ENCODE results near the gene NRG4. TPM values are rescaled to one million over a fixed set of nuclear protein-coding genes. Genes with fewer than 3 reads are reported as not detected.
"Not testable (repeated sequence)": the region's sequence is repeated elsewhere in the genome, so short reads cannot be mapped to it uniquely, and the experiment has no call there.

Gene NRG4, protein sequence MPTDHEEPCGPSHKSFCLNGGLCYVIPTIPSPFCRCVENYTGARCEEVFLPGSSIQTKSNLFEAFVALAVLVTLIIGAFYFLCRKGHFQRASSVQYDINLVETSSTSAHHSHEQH
- not detected for total RNA-seq

DNA sequence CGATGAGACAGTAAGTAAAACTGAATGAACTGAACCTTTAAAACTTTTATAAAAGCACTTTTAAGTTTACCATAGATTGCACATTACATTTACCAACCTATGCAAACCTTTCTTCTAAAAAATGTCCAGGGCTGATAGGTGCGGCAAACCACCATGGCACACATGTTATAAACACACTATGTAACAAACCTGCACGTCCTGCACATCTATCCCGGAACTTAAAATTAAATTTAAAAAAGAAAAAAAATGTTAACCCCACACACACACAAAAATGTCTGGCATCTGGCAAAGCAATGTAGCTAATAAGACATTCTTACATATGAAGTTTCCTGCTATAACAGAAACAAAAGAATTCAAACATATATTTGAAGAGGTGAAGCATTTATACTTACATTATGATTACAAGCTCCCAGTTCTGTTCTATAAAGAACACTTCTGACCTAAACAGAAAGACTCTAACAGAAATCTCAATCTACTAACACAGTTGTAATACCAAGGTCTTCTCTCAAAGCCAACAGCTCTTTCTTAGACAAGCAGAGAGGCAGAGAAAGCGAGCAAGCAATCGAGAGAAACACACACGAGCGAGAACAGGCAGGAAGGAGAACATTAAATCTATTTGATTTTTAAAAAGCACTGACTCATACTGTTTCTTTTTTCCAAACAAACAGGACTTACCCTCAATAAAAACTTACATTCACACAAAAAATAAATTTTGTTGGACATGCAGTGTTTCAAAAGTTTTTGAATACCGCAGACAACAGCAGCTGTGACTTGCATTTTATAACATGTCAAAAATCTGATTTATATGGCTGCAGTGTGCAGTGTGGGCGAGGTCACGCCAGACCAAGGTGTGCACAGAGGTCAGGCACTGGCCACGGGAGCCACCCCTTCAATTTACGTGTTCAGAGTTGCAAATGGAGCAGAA lies at the start of gene NRG4:
NRG4 (minus strand) TSS at position 798 of the 925 bp plus-strand sequence. CDS start 1,194 bp downstream, outside the sequence.
- H3K27ac Mint-ChIP-seq: no peak within 1 kb of the TSS
- no peaks in the 10 kb centered on the region for H3K9me3 Mint-ChIP-seq
- DNase-seq: no peak
- H3K27me3 Mint-ChIP-seq: peaks cover 54% of the 10 kb centered on the region
- no peaks in the 10 kb centered on the region for H3K36me3 Mint-ChIP-seq (ENCODE audit: low read depth)
- CTCF ChIA-PET: no interaction called here
- no peak within 1 kb of the TSS for H3K4me3 Mint-ChIP-seq
- peaks cover 2% of the 10 kb centered on the region for H3K4me1 Mint-ChIP-seq
- POLR2A ChIA-PET: no interaction called here

DNA sequence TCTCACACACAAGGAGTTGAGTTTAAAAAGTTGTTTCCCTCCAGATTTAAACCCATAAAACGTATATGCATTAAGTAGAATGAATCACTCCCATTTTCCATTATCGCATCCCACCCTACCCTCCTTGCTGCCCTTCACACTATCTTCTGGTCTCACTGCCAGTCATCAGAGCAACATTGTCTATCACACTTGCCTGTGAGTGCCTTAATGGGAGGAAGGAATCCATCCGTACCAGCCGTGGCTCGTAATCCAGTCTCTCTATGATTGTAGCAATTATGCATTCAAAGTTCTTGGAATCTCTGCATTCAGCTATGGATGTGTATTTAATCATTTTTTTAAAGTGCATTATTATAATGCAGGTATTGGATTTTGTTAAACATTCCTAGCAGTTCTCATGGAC lies 49.5 kb upstream of the NRG4 start:
- H3K4me3 Mint-ChIP-seq: no peak overlapping the region
- H3K9me3 Mint-ChIP-seq: no peaks in the 10 kb centered on the region
- CTCF ChIA-PET: interaction anchor here (0.6 to 7.5 kb wide), 4 partner anchors 14 to 1995 kb away, joined by 3 to 186 read pairs (median 4); no protein-coding TSS in a partner anchor
- no peak overlapping the region for H3K27ac Mint-ChIP-seq
- H3K4me1 Mint-ChIP-seq: peaks cover 45% of the 10 kb centered on the region
- no peak for DNase-seq
- peaks cover 78% of the 10 kb centered on the region for H3K27me3 Mint-ChIP-seq
- POLR2A ChIA-PET: no interaction called here
- H3K36me3 Mint-ChIP-seq (ENCODE audit: low read depth): no peaks in the 10 kb centered on the region

DNA sequence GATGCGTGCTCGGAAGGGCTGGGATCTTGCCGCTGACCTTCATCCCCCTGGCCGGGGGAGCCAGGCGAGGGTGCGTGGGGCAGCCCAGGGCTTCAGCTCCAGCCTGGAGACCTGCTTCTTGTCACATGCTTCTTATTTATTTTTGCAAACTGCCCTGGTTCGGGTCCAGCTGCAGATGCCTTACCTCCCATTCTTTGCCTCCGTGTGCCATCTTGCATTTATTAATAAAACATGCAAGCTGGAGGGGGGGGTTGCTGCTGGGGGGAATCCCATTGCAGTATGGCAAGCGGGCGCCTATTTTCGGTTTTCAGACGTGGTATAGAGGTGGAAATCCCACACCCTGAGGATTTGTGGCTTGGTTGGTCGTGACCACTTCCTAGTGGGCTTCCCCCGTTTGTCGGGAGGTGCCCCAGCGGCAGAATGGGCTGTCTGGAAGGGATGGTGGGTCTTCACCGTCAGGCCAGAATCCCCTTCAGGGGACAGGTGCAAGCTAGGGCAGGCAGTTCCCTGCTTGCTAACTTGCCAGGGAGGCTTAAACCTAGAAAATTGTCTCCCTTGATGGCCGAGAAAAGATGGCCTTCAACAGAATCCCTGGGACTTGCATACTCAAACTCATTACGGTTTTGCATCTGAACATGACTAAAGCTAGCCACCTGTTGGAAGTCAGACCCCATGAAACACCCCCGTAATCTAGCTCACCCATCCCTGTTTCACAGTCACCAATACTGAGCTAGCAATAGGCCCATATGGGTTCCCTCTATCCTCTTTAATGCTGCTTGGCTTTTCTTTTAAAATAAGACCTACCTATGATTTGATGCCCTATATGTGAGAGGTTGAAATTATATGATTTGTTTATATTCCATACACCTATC lies 48.1 kb upstream of the NRG4 start:
- H3K4me1 Mint-ChIP-seq: peaks cover 39% of the 10 kb centered on the region
- ChIA-PET POLR2A (interaction anchor here (1.9 kb wide), 1 partner anchor 78 kb away, joined by 7 read pairs; no protein-coding TSS in a partner anchor), CTCF (interaction anchor here (0.6 to 7.5 kb wide), 8 partner anchors 12 to 1472 kb away, joined by 3 to 186 read pairs (median 3); no protein-coding TSS in a partner anchor)
- no peak overlapping the region for H3K27ac Mint-ChIP-seq
- H3K36me3 Mint-ChIP-seq (ENCODE audit: low read depth): no peaks in the 10 kb centered on the region
- peak; percentile 28 for DNase-seq
- peaks cover 80% of the 10 kb centered on the region for H3K27me3 Mint-ChIP-seq
- peak overlapping the region; percentile 49 for H3K4me3 Mint-ChIP-seq
- no peaks in the 10 kb centered on the region for H3K9me3 Mint-ChIP-seq

DNA sequence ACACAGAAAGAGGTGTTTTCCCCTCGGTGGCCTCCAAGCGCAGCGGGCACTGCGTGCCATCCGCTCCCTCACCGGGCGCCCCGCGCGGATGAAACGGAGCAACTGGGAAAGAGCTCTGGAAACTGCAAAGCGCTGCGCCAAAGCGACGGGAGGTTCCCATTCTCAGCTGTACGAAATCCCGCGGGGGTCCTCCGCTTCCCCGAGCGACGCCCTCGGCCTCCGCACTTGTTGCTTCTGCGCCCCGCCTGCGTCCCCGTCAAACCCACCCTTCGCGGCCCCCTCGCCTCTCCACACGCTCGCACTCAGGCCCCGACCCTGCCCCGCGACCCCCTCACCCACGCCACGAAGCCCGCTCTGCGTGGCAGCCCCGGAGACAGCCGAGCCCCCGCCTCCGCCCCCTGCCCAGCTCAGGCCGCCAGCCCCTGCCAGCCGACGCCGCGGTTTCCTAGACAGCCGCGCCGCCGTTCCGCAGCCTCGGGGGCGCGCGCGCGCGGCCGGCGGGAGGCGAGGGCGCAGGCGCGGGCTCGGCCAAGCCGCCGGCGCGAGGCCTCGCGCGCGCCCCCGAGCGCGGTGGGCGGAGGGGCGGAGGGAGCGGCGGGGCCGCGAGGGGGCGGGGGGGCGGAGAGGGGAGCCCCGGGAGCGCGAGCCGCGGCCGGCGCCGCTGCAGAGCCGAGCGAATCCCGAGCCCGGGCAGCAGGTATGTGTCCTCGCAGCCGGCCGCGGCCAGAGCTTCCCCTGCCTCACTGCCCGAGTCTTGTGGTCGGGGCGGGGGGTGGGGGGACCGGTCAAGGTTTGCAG lies 47.3 kb upstream of the NRG4 start, which contains the start of gene TMEM266:
TMEM266 (plus strand) TSS at position 666 of the 798 bp plus-strand sequence. CDS start 74,279 bp downstream, outside the sequence.
- Mint-ChIP-seq H3K9me3 (no peaks in the 10 kb centered on the region), H3K36me3 (ENCODE audit: low read depth) (no peaks in the 10 kb centered on the region), H3K27me3 (peaks cover 75% of the 10 kb centered on the region), H3K4me3 (peak within 1 kb of the TSS; percentile 64), H3K4me1 (peaks cover 33% of the 10 kb centered on the region), H3K27ac (no peak within 1 kb of the TSS)
- ChIA-PET CTCF (interaction anchor here (0.6 to 7.5 kb wide), 8 partner anchors 14 to 1473 kb away, joined by 3 to 186 read pairs (median 3); no protein-coding TSS in a partner anchor), POLR2A (interaction anchor here (1.0 to 1.9 kb wide), 2 partner anchors 79 to 81 kb away, joined by 4 to 7 read pairs; no protein-coding TSS in a partner anchor)
- DNase-seq: peak; percentile 28

DNA sequence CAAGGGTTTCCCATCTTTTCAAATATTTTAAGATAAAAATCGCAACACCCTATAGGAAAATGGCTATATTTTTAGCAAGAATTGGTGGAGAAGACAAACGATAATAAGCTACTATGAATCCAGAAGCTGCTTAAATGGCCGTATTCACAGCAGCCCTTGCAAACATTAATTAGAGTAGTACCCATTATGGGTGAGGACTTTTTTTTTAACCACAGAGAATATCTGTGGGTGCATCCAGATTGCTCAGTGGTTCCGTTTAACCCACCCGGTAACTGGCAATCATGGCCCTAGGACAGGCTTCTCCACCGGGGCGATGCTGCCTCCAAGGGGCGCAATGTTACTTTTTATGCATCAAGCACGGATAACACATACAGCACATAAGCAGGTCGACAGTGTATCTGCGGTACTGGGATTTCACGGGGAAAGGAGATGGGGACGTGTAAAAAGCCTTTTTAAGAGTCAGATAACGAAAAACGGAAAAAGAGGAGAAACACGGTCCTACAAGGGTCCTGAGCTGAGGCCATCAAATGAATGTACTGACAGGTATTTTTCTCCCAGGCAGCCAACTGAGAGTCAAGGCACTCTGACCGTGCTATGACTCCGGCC lies 46.6 kb upstream of the NRG4 start:
- Mint-ChIP-seq H3K9me3 (no peaks in the 10 kb centered on the region), H3K27me3 (peaks cover 76% of the 10 kb centered on the region), H3K27ac (no peak overlapping the region), H3K4me3 (peak overlapping the region; percentile 64), H3K4me1 (peaks cover 33% of the 10 kb centered on the region), H3K36me3 (ENCODE audit: low read depth) (no peaks in the 10 kb centered on the region)
- ChIA-PET CTCF (interaction anchor here (1.6 to 7.5 kb wide), 4 partner anchors 13 to 90 kb away, joined by 3 to 186 read pairs (median 18); no protein-coding TSS in a partner anchor), POLR2A (interaction anchor here (0.6 to 1.9 kb wide), 3 partner anchors 80 to 1486 kb away, joined by 4 to 7 read pairs (median 4); no protein-coding TSS in a partner anchor)
- DNase-seq: peak; percentile 26

DNA sequence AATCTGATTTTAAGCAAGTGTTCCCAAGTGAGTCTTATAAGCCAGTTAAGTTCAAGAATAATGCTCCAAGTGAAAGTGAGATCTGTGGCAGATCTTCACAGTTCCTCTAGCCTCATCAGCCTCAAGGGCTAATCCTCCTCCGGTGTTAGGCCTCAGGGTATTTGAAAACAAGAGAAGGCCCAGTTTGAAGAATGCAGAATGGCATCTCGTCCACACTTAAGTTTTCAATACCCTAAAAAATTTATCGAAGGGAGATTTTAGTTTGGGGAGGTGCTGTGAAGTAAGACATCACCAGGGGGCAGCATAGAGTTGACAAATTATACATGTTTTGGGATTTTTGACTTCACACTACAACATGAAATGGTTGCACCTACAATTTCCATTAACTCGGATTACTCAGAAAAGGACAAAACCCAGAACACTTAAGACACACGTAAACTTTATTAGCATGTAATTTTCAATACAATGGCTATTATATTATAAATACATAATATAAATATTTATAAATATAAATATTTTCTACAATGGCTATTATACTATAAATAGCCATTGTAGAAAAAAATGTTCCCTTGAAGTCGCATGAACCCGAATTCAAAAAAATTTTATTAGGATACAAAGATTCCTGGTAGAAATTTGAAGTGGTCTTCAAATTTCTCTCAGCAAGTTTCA lies 45.2 kb upstream of the NRG4 start:
- H3K4me3 Mint-ChIP-seq: no peak overlapping the region

DNA sequence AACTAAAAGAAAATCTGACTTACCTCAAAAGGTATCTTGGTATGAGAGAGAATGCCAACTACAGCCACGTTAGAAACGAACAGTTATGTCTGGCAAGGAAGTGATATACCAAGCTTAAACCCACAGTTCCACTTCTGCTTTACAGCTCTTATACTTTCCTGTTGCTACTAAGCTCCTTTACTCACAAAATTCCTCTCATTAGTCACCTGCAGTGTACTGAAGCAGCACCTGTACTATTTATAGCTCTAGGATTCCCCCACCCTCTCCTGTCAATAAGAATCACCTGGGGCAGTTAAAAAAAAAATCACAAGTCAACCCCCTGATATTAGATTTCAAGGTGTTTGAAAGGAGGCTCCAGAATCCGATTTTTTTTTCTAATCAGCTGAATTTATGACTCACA lies 44.7 kb upstream of the NRG4 start:
- no peak overlapping the region for H3K4me3 Mint-ChIP-seq
- H3K4me1 Mint-ChIP-seq: peaks cover 29% of the 10 kb centered on the region
- ChIA-PET POLR2A (no interaction called here), CTCF (interaction anchor here (0.9 to 7.5 kb wide), 7 partner anchors 9 to 94 kb away, joined by 3 to 186 read pairs (median 4); no protein-coding TSS in a partner anchor)
- no peak overlapping the region for H3K27ac Mint-ChIP-seq
- H3K9me3 Mint-ChIP-seq: no peaks in the 10 kb centered on the region
- no peaks in the 10 kb centered on the region for H3K36me3 Mint-ChIP-seq (ENCODE audit: low read depth)
- DNase-seq: no peak
- peaks cover 66% of the 10 kb centered on the region for H3K27me3 Mint-ChIP-seq

More for the DNA sequence above, 45.2 kb upstream of the NRG4 start:
- Mint-ChIP-seq H3K4me1 (peaks cover 32% of the 10 kb centered on the region), H3K9me3 (no peaks in the 10 kb centered on the region), H3K27ac (no peak overlapping the region), H3K36me3 (ENCODE audit: low read depth) (no peaks in the 10 kb centered on the region), H3K27me3 (peaks cover 68% of the 10 kb centered on the region)
- ChIA-PET CTCF (interaction anchor here (1.1 to 7.5 kb wide), 8 partner anchors 8 to 93 kb away, joined by 3 to 186 read pairs (median 6); no protein-coding TSS in a partner anchor), POLR2A (no interaction called here)
- peak; percentile 42 for DNase-seq

DNA sequence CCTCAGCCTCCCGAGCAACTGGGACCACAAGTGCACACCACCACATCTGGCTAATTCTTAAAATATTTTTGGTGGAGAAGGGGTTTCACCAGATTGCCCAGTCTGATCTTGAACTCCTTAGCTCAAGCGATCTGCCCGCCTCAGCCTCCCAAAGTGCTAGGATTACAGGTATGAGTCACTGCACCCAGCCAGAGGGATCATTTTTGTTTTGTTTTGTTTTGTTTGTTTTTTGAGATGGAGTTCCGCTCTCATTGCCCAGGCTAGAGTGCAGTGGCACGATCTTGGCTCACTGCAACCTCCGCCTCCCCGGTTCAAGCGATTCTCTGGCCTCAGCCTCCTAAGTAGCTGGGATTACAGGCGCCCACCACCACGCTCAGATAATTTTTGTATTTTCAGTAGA lies 42.0 kb upstream of the NRG4 start:
- H3K36me3 Mint-ChIP-seq (ENCODE audit: low read depth); H3K4me3 Mint-ChIP-seq; H3K27ac Mint-ChIP-seq; H3K9me3 Mint-ChIP-seq; POLR2A ChIA-PET; DNase-seq: not testable (repeated sequence)
- peaks cover 49% of the 10 kb centered on the region for H3K27me3 Mint-ChIP-seq
- CTCF ChIA-PET: interaction anchor here (1.1 kb wide), 1 partner anchor 85 kb away, joined by 4 read pairs; no protein-coding TSS in a partner anchor
- H3K4me1 Mint-ChIP-seq: peaks cover 16% of the 10 kb centered on the region

DNA sequence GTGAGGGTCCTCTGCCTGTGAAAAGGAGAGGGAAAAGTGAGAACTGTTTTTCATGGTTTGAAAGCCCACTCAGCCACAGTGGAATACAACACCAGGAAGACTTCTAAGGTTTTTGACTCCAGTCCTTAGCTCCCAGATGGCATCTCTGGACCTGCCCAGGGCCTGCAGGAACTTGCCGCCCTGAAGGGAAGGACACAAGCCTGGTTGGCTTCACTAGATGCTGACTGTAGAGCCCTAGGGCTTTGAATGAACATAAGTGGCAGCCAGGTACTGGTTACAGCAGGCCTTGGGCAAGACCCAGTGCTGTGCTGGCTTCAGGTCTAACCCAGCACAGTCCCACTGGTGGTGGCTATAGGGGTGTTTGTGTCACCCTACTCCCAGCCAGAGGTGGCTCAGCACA lies 26.3 kb upstream of the NRG4 start:
- H3K4me3 Mint-ChIP-seq: no peak overlapping the region
- no peaks in the 10 kb centered on the region for H3K36me3 Mint-ChIP-seq (ENCODE audit: low read depth)
- no peak overlapping the region for H3K27ac Mint-ChIP-seq
- no peaks in the 10 kb centered on the region for H3K4me1 Mint-ChIP-seq
- H3K27me3 Mint-ChIP-seq: peaks cover 54% of the 10 kb centered on the region
- peaks cover 4% of the 10 kb centered on the region for H3K9me3 Mint-ChIP-seq
- ChIA-PET CTCF (no interaction called here), POLR2A (no interaction called here)
- no peak for DNase-seq

DNA sequence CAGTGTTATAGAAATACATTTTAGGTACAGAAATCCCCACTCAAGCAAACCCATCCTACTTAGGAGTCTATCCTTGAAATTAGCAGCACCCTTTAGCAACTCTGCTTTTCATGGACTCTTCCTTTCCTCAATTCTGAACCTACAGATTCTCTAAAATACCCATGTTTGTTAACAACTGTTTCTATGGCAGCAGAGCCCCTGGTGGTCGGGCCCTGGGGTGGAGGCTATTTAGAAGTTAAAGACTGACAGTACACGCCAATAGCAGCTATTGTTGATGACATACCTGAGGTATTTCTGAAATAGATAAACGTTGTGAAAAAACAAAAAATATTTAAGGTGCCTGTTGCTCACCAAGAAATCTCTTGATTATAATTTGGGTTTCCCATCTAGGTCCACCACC lies 23.4 kb upstream of the NRG4 start:
- Mint-ChIP-seq H3K4me3 (no peak overlapping the region), H3K27me3 (peaks cover 36% of the 10 kb centered on the region), H3K4me1 (no peaks in the 10 kb centered on the region), H3K36me3 (ENCODE audit: low read depth) (no peaks in the 10 kb centered on the region), H3K27ac (no peak overlapping the region), H3K9me3 (peaks cover 2% of the 10 kb centered on the region)
- POLR2A ChIA-PET: no interaction called here
- DNase-seq: no peak
- CTCF ChIA-PET: no interaction called here

DNA sequence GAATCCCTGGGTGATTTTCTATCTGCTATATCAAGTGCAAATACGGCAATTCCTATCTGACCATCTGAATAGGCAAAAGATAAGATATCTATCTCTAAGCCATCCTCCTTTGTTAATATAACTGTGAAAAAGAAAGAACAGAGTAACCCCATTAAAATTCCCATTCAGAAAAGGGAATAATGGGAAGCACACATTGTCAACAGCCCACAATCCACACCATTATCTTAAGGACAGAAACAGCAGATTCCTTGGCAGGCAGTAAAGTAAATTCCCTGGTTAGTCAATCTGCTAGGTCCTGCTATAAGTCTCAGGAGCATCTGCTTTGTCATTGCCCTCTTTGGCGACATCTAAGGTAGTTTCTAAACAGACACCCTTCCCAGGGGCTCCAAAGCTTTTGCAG lies 21.9 kb upstream of the NRG4 start:
- ChIA-PET CTCF (interaction anchor here (0.7 kb wide), 1 partner anchor 23 kb away, joined by 4 read pairs; no protein-coding TSS in a partner anchor), POLR2A (interaction anchor here (1.2 kb wide), 1 partner anchor 14 kb away, joined by 3 read pairs; no protein-coding TSS in a partner anchor)
- Mint-ChIP-seq H3K9me3 (no peaks in the 10 kb centered on the region), H3K27ac (no peak overlapping the region), H3K36me3 (ENCODE audit: low read depth) (no peaks in the 10 kb centered on the region), H3K4me1 (no peaks in the 10 kb centered on the region), H3K4me3 (no peak overlapping the region), H3K27me3 (peaks cover 34% of the 10 kb centered on the region)
- no peak for DNase-seq
